Measurements from ENCODE around the gene ZC3H15.

GRCh38 chr2:186508263-186508662, 22.2 kb downstream of the ZC3H15 start:
- TF ChIP-seq CTCF (optimal IDR thresholded peaks at IDR 0.05 in 1 of 3, IDR thresholded peaks at IDR 0.05 in 1 of 3, conservative IDR thresholded peaks at IDR 0.05 in 1 of 3; ENCODE audit: extremely low read depth in 1 of 3, insufficient read depth in 2 of 3, low read length in 3 of 3), result no peak
- no peak for TF ChIP-seq EZH2 (IDR thresholded peaks at IDR 0.05; ENCODE audit: low read length)

Data from keratinocyte (primary cell).